B cell (primary cell): Measurements from ENCODE around the gene CDC42SE2. TPM values are rescaled to one million over a fixed set of nuclear protein-coding genes. Genes with fewer than 3 reads are reported as not detected.

Experiments used
- ATAC-seq: fragments of 200-7000 bp; cut with Tn5 transposase; one replicate; pipeline ENCODE4 v1.10.0; 2021; ENCODE audit warnings: low read depth, mild to moderate bottlenecking, moderate number of reproducible peaks, moderate library complexity
- CTCF ChIA-PET: fragments of 350-600 bp; sonication (Branson Sonifier 250); formaldehyde crosslinking; loops from one replicate; lab custom pipeline; 2021; ENCODE audit warnings: antibody characterized with exemption, inconsistent platforms; lab: Charles Lee
- POLR2A ChIA-PET: fragments of 350-600 bp; sonication (Branson Sonifier 250); formaldehyde crosslinking; loops from one replicate; lab custom pipeline; 2021; ENCODE audit warnings: antibody characterized with exemption; lab: Charles Lee
- DNase-seq: peaks from one replicate; pipeline ENCODE4 v3.0.0; 2013
- H2AFZ ChIP-seq: 2 replicates; pipeline ENCODE4 v1.6.1; 2012; ENCODE audit warnings: mild to moderate bottlenecking, low read depth, low read length; ENCODE audit not compliant: insufficient read depth, poor library complexity, severe bottlenecking
- H3K27ac ChIP-seq, 2 donors: 1 replicate in 1 of 2; 2 replicates in 1 of 2; pipeline ENCODE4 v1.5.1; 2012 to 2013; ENCODE audit warnings: low read length in 2 of 2, mild to moderate bottlenecking in 2 of 2, moderate library complexity in 1 of 2
- H3K27me3 ChIP-seq, 4 experiments: fragments of 200-600 bp in 1 of 4; sonication (generic) in 1 of 4; replicated peaks in 1 of 4; 1 replicate in 2 of 4; 2 replicates in 2 of 4; pipeline versions ENCODE4 v1.6.1 to v1.7.0; 2013 to 2016; ENCODE audit warnings: low read length in 3 of 4, mild to moderate bottlenecking in 2 of 4, mixed read lengths in 1 of 4, moderate library complexity in 1 of 4; ENCODE audit not compliant: insufficient read depth in 4 of 4, control insufficient read depth in 3 of 4; ENCODE audit errors: control extremely low read depth in 1 of 4
- H3K36me3 ChIP-seq, 2 experiments: replicated peaks in 1 of 2; 1 replicate in 1 of 2; 2 replicates in 1 of 2; pipeline versions ENCODE4 v1.6.1 to v1.7.1; 2013; ENCODE audit warnings: low read length in 1 of 2; ENCODE audit not compliant: insufficient read depth in 2 of 2, control insufficient read depth in 1 of 2; ENCODE audit errors: control extremely low read depth in 1 of 2, extremely low read depth in 1 of 2
- H3K4me1 ChIP-seq, 2 donors: fragments of 200-600 bp in 1 of 2; sonication (generic) in 1 of 2; 1 replicate in 1 of 2; 2 replicates in 1 of 2; pipeline versions ENCODE4 v1.5.1 to v1.6.1; 2013 to 2017; ENCODE audit warnings: low read length in 2 of 2; ENCODE audit not compliant: control insufficient read depth in 2 of 2, insufficient read depth in 2 of 2
- H3K4me2 ChIP-seq: replicated peaks from 2 replicates; pipeline ENCODE3; 2012; ENCODE audit warnings: mild to moderate bottlenecking, low read depth, low read length; ENCODE audit not compliant: poor library complexity, severe bottlenecking
- H3K4me3 ChIP-seq, 5 experiments: fragments of 200-600 bp in 1 of 5; sonication (generic) in 1 of 5; 1 replicate in 3 of 5; 2 replicates in 2 of 5; pipeline versions ENCODE4 v1.5.1 to v1.7.0; 2011 to 2016; ENCODE audit warnings: low read length in 4 of 5, mild to moderate bottlenecking in 4 of 5, low read depth in 2 of 5, control low read depth in 1 of 5, moderate library complexity in 1 of 5; ENCODE audit not compliant: insufficient read depth in 1 of 5; ENCODE audit errors: control extremely low read depth in 1 of 5, extremely low read depth in 1 of 5
- H3K79me2 ChIP-seq: fragments of 200-600 bp; sonication (generic); one replicate; pipeline ENCODE4 v1.6.0; 2016; ENCODE audit warnings: low read length; ENCODE audit not compliant: control insufficient read depth, insufficient read depth
- H3K9ac ChIP-seq: fragments of 200-600 bp; sonication (generic); 2 replicates; pipeline ENCODE4 v1.6.1; 2017; ENCODE audit warnings: mild to moderate bottlenecking, low read length, moderate library complexity
- H3K9me3 ChIP-seq, 3 donors: one replicate each; pipeline versions ENCODE4 v1.6.1 to v1.7.1; 2013; ENCODE audit warnings: low read length in 2 of 3; ENCODE audit not compliant: control insufficient read depth in 2 of 3, insufficient read depth in 1 of 3; ENCODE audit errors: control extremely low read depth in 1 of 3
- H4K20me1 ChIP-seq: 2 replicates; pipeline ENCODE4 v1.6.0; 2012; ENCODE audit warnings: mild to moderate bottlenecking, low read length; ENCODE audit not compliant: insufficient read depth, control insufficient read depth, poor library complexity, severe bottlenecking
- H3K27ac Mint-ChIP-seq: one replicate; pipeline ENCODE4 v1.8.0; 2021; ENCODE audit warnings: mixed read lengths
- H3K27me3 Mint-ChIP-seq: one replicate; pipeline ENCODE4 v1.8.0; 2021; ENCODE audit warnings: mixed read lengths
- H3K4me1 Mint-ChIP-seq: one replicate; pipeline ENCODE4 v1.8.0; 2021; ENCODE audit warnings: mixed read lengths
- H3K4me3 Mint-ChIP-seq: one replicate; pipeline ENCODE4 v1.8.0; 2021; ENCODE audit warnings: mixed read lengths
- H3K9me3 Mint-ChIP-seq: one replicate; pipeline ENCODE4 v1.8.0; 2022; ENCODE audit warnings: mixed read lengths; ENCODE audit not compliant: insufficient read depth
- EZH2 ChIP-seq: IDR thresholded peaks from 2 replicates; pipeline ENCODE4 v1.6.1; 2012; ENCODE audit warnings: borderline replicate concordance, low read depth, mild to moderate bottlenecking, moderate library complexity, low read length; ENCODE audit not compliant: insufficient read depth, poor library complexity, severe bottlenecking
- WGBS: methylation state at CpG from one replicate; pipeline ENCODE4 v1.1.5; 2013; ENCODE audit warnings: missing lambda C conversion rate; ENCODE audit not compliant: insufficient coverage; 5-methylcytosine and 5-hydroxymethylcytosine counted together
- intact Hi-C: fragments of 100-400 bp; cut with micrococcal nuclease; formaldehyde crosslinking; loops from one replicate; pipeline ENCODE4 v1.10.0; 2022
- polyA plus RNA-seq: library from polyadenylated mRNA; depleted of rRNA; stranded (reverse); fragments of >200 nt; gene quantifications from 2 replicates; pipeline ENCODE4 v1.2.3, GENCODE V29; 2012
- total RNA-seq, 2 donors: library from RNA; stranded (reverse); fragments of 120-200 nt in 1 of 2; gene quantifications; 1 replicate in 1 of 2; 2 replicates in 1 of 2; pipeline versions ENCODE4 v1.2.3 to v1.2.4, GENCODE V29; 2013 to 2022
- TF ChIP-seq, protein P1 (sequence below): fragments of 200-600 bp; IDR thresholded peaks from one replicate; pipeline ENCODE4 v1.8.0; 2022; ENCODE audit warnings: antibody characterized with exemption, mild to moderate bottlenecking

The CDC42SE2 gene
- total and polyA plus RNA-seq, 2 donors (not counting 1 experiment from before 2014, with no cell fraction given), result 42.5 to 161 TPM

DNA sequence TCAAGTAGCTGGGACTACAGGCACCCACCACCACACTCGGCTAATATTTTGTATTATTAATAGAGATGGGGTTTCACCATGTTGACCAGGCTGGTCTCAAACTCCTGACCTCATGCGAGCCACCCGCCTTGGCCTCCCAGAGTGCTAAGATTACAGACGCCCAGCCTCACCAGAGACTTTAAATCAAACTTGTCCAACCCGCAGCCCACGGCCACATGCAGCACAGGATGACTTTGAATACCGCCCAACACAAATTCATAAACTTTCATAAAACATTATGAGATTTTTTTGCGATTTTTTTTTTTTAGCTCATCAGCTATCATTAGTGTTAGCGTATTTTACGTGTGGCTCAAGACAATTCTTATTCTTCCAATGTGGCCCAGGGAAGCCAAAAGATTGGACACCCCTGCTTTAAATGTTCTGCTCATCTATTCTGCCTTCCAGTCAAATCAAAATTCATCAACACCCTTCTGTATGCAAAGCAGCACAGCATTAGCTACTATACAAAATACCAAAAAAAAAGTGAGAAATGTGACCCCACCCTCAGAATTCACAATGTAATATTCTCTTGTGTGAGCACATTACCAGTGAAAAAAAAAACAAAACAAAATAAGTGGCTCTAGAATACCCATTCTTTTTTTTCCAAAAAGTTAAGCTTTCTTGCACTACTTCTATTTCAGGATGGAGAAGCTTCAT lies 42.7 kb upstream of the CDC42SE2 start:
- Mint-ChIP-seq H3K4me3 (no peak overlapping the region), H3K27me3 (no peaks in the 10 kb centered on the region), H3K27ac (peak overlapping the region; percentile 21), H3K4me1 (peaks cover 38% of the 10 kb centered on the region), H3K9me3 (no peaks in the 10 kb centered on the region)
- no peak overlapping the region for H3K9ac ChIP-seq
- H3K36me3 ChIP-seq, result peaks cover 6 to 26% of the 10 kb centered on the region in 2 experiments
- ATAC-seq (no peak), DNase-seq (no peak)
- TF ChIP-seq EZH2, result no peak
- TF ChIP-seq, protein P1, sequence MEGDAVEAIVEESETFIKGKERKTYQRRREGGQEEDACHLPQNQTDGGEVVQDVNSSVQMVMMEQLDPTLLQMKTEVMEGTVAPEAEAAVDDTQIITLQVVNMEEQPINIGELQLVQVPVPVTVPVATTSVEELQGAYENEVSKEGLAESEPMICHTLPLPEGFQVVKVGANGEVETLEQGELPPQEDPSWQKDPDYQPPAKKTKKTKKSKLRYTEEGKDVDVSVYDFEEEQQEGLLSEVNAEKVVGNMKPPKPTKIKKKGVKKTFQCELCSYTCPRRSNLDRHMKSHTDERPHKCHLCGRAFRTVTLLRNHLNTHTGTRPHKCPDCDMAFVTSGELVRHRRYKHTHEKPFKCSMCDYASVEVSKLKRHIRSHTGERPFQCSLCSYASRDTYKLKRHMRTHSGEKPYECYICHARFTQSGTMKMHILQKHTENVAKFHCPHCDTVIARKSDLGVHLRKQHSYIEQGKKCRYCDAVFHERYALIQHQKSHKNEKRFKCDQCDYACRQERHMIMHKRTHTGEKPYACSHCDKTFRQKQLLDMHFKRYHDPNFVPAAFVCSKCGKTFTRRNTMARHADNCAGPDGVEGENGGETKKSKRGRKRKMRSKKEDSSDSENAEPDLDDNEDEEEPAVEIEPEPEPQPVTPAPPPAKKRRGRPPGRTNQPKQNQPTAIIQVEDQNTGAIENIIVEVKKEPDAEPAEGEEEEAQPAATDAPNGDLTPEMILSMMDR, result no peak
- H3K4me3 ChIP-seq, result no peak overlapping the region
- peaks cover 52 to 65% of the 10 kb centered on the region in 2 donors for H3K4me1 ChIP-seq
- no peak overlapping the region for H2AFZ ChIP-seq
- H3K27me3 ChIP-seq, result no peaks in the 10 kb centered on the region
- WGBS, result 93% methylated on average over 7 of the region's 10 CpGs
- peaks cover 5% of the 10 kb centered on the region for H4K20me1 ChIP-seq
- CTCF ChIA-PET, result interaction anchor here (1.2 to 2.1 kb wide), 2 partner anchors 43 to 161 kb away, joined by 4 to 12 read pairs; partner anchors contain the start of gene CDC42SE2
- no peak overlapping the region for H3K4me2 ChIP-seq
- H3K9me3 ChIP-seq, result no peaks in the 10 kb centered on the region
- POLR2A ChIA-PET, result interaction anchor here (0.7 to 1.5 kb wide), 2 partner anchors 12 to 32 kb away, joined by 4 to 11 read pairs; no protein-coding TSS in a partner anchor
- peak overlapping the region in 1 of 2 donors; percentile 20 for H3K27ac ChIP-seq
- intact Hi-C loops, result no loop called here
- peaks cover 100% of the 10 kb centered on the region for H3K79me2 ChIP-seq

DNA sequence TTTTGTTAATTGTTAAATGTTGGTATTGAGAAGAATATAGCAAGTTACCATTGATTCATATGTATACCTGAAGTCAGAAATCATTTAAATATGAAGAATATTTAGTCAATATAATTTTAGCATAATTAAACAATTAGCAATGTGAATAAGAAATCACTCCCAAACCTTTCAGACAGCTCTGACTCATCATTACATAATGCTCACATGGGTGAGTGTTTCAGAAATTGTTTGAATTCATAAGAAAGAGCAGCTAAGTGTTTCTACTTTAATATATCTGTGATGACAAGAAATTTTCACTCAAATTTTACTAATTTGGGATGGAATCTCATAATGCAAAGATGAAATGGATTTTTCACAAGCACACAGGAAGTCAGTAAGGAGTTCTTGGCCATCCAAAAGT lies 42.0 kb upstream of the CDC42SE2 start:
- CTCF ChIA-PET, result interaction anchor here (1.2 to 2.1 kb wide), 2 partner anchors 43 to 160 kb away, joined by 4 to 12 read pairs; partner anchors contain the start of gene CDC42SE2
- no peak overlapping the region for H3K9ac ChIP-seq

More for the DNA sequence above, 42.0 kb upstream of the CDC42SE2 start:
- POLR2A ChIA-PET, result interaction anchor here (0.6 to 1.4 kb wide), 2 partner anchors 11 to 56 kb away, joined by 3 read pairs; no protein-coding TSS in a partner anchor
- H3K27me3 Mint-ChIP-seq, result no peaks in the 10 kb centered on the region
- Histone ChIP-seq H3K36me3 (peaks cover 4 to 26% of the 10 kb centered on the region in 2 experiments), H3K79me2 (peaks cover 100% of the 10 kb centered on the region), H3K9me3 (no peaks in the 10 kb centered on the region), H3K27ac (peak overlapping the region in 1 of 2 donors; percentile 75), H3K4me3 (no peak overlapping the region), H4K20me1 (peaks cover 5% of the 10 kb centered on the region), H3K4me1 (peaks cover 47 to 58% of the 10 kb centered on the region in 2 donors), H3K4me2 (no peak overlapping the region), H2AFZ (no peak overlapping the region), H3K27me3 (no peaks in the 10 kb centered on the region)
- ATAC-seq (no peak), DNase-seq (no peak)
- no peak overlapping the region for H3K27ac Mint-ChIP-seq
- H3K9me3 Mint-ChIP-seq, result no peaks in the 10 kb centered on the region
- intact Hi-C loops, result no loop called here
- no peak overlapping the region for H3K4me3 Mint-ChIP-seq
- TF ChIP-seq, protein P1, result no peak
- TF ChIP-seq EZH2, result no peak
- peaks cover 33% of the 10 kb centered on the region for H3K4me1 Mint-ChIP-seq
